ENCODE results near the gene RTBDN.

The RTBDN gene

DNA sequence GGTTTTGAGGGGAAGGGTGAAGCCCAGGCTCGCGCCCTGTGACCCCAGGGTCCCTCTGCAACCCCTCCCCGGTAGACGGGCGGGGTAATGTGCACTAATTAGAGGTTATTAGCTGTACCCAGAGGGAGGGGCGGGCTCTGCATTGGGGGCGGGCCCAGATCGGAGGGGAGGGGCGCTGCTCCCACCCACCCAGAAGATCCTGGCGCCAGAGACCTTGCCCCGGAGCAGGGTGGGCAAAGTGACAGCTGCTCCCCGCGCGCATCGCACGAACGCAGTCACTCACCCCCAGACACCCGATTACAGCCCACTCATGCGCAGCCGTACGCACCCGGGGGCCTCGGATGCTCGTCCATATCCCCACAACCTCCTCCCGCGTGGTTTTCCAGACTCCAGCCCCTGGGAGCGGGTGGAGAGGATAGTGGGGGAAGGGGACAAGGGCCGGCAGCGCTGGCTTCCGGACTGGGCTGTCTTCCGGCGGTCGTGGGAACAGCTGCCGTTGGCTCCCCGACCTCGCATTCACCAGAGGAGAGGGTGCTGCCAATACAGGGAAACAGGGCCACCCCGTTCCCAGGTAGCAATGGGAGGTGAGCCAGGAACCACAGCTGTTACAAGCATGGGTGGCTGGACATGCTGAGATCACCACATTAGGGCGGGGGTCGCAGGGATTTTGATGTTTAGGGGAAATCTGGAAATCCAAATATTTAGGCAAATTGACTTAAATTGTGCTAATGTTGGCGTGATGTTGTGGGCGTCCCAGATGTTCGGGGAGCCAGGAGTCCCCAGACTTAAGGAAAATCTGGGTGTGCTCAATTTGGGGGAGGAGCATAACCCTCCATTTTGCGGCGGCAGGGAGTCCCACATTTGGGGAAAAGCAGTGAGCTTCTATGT is 56.1 kb downstream of the RTBDN start:
- peak; percentile 35 for DNase-seq

DNA sequence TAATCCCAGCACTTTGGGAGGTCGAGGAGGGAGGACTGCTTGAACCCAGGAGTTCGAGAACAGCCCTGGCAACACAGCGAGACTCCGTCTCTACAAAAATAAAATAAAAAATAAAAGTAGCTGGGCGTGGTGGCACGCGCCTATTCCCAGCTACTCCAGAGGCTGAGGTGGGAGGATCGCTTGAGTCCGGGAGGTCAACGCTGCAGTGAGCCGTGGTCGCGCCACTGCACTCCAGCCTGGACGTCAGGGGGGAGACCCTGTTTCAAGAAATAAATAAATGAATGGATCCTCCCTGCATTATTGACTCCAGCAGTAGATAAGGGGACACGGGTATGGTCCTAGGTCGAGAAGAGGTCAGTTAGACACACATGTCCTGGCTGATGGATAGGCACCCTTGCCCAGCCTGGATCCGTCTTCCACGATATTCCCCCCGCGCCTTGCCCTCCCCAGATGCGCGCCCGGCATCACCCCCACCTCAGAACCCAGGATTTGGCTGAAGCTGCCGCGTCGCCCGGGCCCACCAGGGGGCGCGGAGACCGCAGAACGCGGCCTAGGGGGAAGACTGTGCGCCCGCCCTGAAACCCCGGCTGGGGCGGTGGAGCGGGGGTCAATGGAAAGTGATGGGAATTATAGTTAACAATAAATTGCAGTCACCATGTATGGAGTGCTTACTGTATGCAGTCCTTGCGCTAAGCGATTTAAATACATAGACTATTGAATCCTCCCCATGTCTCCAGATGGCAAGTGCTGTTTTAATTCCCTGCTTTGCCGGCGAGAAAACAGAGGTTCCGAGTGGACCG is 57.0 kb downstream of the RTBDN start:
- DNase-seq, result peak; percentile 73

Data from effector CD4-positive, alpha-beta T cell (primary cell).